Body of pancreas (tissue), 4 donors: ENCODE results near the gene SLC1A2.

Experiments
- POLR2A ChIP-seq, 3 donors: fragments of 450-650 bp; IDR thresholded peaks; one replicate each; pipeline ENCODE4 v1.6.1; 2016; ENCODE audit warnings: antibody characterized with exemption in 3 of 3, mild to moderate bottlenecking in 2 of 3
- TF ChIP-seq, protein P1 (sequence below), 7 experiments: fragments of 450-650 bp in 4 of 7; fragments of 200-600 bp in 3 of 7; sonication (generic) in 3 of 7; IDR thresholded peaks; one replicate each; pipeline ENCODE4 v1.5.1; 2016 to 2019; ENCODE audit warnings: antibody characterized with exemption in 7 of 7

DNA sequence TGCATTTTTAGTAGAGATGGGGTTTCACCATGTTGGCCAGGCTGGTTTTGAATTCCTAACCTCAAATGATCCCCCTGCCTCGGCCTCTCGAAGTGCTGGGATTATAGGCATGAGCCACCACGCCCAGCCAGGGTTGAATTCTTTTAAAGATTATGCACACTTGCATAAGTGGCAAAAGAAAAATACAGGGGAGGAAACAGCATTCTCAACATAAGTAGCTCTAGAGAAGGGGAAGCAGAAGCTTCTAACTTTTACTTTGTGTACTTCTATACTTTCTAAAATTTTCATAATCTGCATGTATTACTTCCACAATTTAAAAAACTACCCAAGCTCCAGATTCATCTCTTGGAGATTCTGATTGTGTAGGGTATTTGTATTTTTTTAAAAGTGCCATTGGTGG, 108.0 kb downstream of the SLC1A2 start:
- TF ChIP-seq, protein P1, sequence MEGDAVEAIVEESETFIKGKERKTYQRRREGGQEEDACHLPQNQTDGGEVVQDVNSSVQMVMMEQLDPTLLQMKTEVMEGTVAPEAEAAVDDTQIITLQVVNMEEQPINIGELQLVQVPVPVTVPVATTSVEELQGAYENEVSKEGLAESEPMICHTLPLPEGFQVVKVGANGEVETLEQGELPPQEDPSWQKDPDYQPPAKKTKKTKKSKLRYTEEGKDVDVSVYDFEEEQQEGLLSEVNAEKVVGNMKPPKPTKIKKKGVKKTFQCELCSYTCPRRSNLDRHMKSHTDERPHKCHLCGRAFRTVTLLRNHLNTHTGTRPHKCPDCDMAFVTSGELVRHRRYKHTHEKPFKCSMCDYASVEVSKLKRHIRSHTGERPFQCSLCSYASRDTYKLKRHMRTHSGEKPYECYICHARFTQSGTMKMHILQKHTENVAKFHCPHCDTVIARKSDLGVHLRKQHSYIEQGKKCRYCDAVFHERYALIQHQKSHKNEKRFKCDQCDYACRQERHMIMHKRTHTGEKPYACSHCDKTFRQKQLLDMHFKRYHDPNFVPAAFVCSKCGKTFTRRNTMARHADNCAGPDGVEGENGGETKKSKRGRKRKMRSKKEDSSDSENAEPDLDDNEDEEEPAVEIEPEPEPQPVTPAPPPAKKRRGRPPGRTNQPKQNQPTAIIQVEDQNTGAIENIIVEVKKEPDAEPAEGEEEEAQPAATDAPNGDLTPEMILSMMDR (IDR thresholded peaks at IDR 0.05), result no peak
- no peak for TF ChIP-seq POLR2A (IDR thresholded peaks at IDR 0.05)
